K562 (cell line): Measurements from ENCODE around the gene LGALS12. TPM values are rescaled to one million over a fixed set of nuclear protein-coding genes. Genes with fewer than 3 reads are reported as not detected.

Experiments
- DIDO1 ChIP-seq: fragments of 450-650 bp; IDR thresholded peaks from 2 replicates; pipeline ENCODE4 v1.6.1; 2016; ENCODE audit warnings: low read depth, missing biosample characterization, missing genetic modification characterization
- DMBX1 ChIP-seq: fragments of 250-450 bp; sonication (Bioruptor Pico); IDR thresholded peaks from 2 replicates; pipeline ENCODE4 v1.8.0; 2022; ENCODE audit warnings: inconsistent platforms, mild to moderate bottlenecking, moderate library complexity, borderline replicate concordance
- EGR1 ChIP-seq: fragments of 450-650 bp; conservative IDR thresholded peaks from 2 replicates; pipeline ENCODE4 v1.6.1; 2017; ENCODE audit warnings: mild to moderate bottlenecking
- EP300 ChIP-seq: IDR thresholded peaks from 2 replicates; pipeline ENCODE4 v1.6.1; 2012; ENCODE audit warnings: low read length, improper control_type of control experiment
- ETV1 ChIP-seq: fragments of 450-650 bp; conservative IDR thresholded peaks from 2 replicates; pipeline ENCODE4 v1.6.1; 2016; ENCODE audit warnings: missing genetic modification characterization, control low read depth, low read depth, missing compliant biosample characterization
- FUS ChIP-seq: fragments of 200-400 bp; formaldehyde crosslinking; optimal IDR thresholded peaks from 2 replicates; pipeline ENCODE3; 2017; ENCODE audit warnings: low read depth, low read length
- GTF2E2 ChIP-seq: fragments of 200-800 bp; sonication (Bioruptor generic); IDR thresholded peaks from 2 replicates; pipeline ENCODE4 v1.6.1; 2016; ENCODE audit warnings: missing genetic modification characterization, missing compliant biosample characterization
- IFI16 ChIP-seq: fragments of 250-450 bp; sonication (Bioruptor Pico); IDR thresholded peaks from 2 replicates; pipeline ENCODE4 v2.1.2; 2022; ENCODE audit warnings: mild to moderate bottlenecking, inconsistent platforms
- KHSRP ChIP-seq: fragments of 450-650 bp; IDR thresholded peaks from 2 replicates; pipeline ENCODE4 v1.6.1; 2017
- NFIX ChIP-seq: fragments of 250-450 bp; sonication (Bioruptor Pico); IDR thresholded peaks from 2 replicates; pipeline ENCODE4 v1.4.0; 2020; ENCODE audit warnings: low read depth, mild to moderate bottlenecking, moderate library complexity
- PRMT5 ChIP-seq: sonication (generic); formaldehyde crosslinking; IDR thresholded peaks from 2 replicates; pipeline ENCODE4 v1.5.0; 2020; ENCODE audit warnings: missing genetic modification reagents
- RAD21 ChIP-seq, 2 experiments: fragments of 250-450 bp in 1 of 2; fragments of 450-650 bp in 1 of 2; sonication (Bioruptor Pico) in 1 of 2; formaldehyde crosslinking in 1 of 2; IDR thresholded peaks in 1 of 2; conservative IDR thresholded peaks in 1 of 2; 2 replicates each; pipeline versions ENCODE4 v1.4.0 to v1.8.0; 2020 to 2022; ENCODE audit warnings: mild to moderate bottlenecking in 2 of 2, moderate library complexity in 1 of 2
- RBM15 ChIP-seq: fragments of 200-400 bp; formaldehyde crosslinking; IDR thresholded peaks from 2 replicates; pipeline ENCODE4 v1.6.1; 2018; ENCODE audit warnings: mild to moderate bottlenecking, low read length, moderate library complexity; ENCODE audit not compliant: insufficient read depth
- SOX6 ChIP-seq: fragments of 450-650 bp; IDR thresholded peaks from 2 replicates; pipeline ENCODE4 v1.6.1; 2014; ENCODE audit warnings: mild to moderate bottlenecking
- SREBF1 ChIP-seq: fragments of 150-350 bp; IDR thresholded peaks from 2 replicates; pipeline ENCODE4 v1.6.1; 2014; ENCODE audit warnings: antibody characterized with exemption, low read depth, low read length, borderline replicate concordance
- TAF15 ChIP-seq: fragments of 200-400 bp; formaldehyde crosslinking; IDR thresholded peaks from 2 replicates; pipeline ENCODE4 v1.6.1; 2017; ENCODE audit warnings: mild to moderate bottlenecking, low read depth, low read length, moderate library complexity
- TSC22D4 ChIP-seq: fragments of 450-650 bp; IDR thresholded peaks from 2 replicates; pipeline ENCODE4 v1.6.1; 2016; ENCODE audit warnings: missing genetic modification characterization, missing biosample characterization, control low read depth
- USF1 ChIP-seq: sonication (generic); formaldehyde crosslinking; IDR thresholded peaks from 2 replicates; pipeline ENCODE4 v1.9.0; 2022; ENCODE audit warnings: mild to moderate bottlenecking, missing genetic modification reagents
- ZBTB17 ChIP-seq: fragments of 450-650 bp; formaldehyde crosslinking; IDR thresholded peaks from 2 replicates; pipeline ENCODE4 v1.4.0; 2020; ENCODE audit warnings: mild to moderate bottlenecking
- ZC3H11A ChIP-seq: IDR thresholded peaks from 2 replicates; pipeline ENCODE4 v1.6.1; 2012; ENCODE audit warnings: low read depth, low read length, improper control_type of control experiment
- ZFP30 ChIP-seq: fragments of 250-450 bp; sonication (Bioruptor Pico); IDR thresholded peaks from 2 replicates; pipeline ENCODE4 v1.8.0; 2022; ENCODE audit warnings: moderate library complexity, mild to moderate bottlenecking, inconsistent platforms, borderline replicate concordance
- ZHX1 ChIP-seq: fragments of 150-350 bp; conservative IDR thresholded peaks from 2 replicates; pipeline ENCODE4 v1.6.1; 2014; ENCODE audit warnings: low read length
- ZNF280B ChIP-seq: fragments of 250-450 bp; sonication (Bioruptor Pico); IDR thresholded peaks from 2 replicates; pipeline ENCODE4 v1.5.1; 2021; ENCODE audit warnings: mild to moderate bottlenecking
- ZNF584 ChIP-seq: fragments of 200-800 bp; sonication (Bioruptor generic); IDR thresholded peaks from 2 replicates; pipeline ENCODE4 v1.6.1; 2016; ENCODE audit warnings: low read depth, mild to moderate bottlenecking, missing genetic modification characterization, missing compliant biosample characterization
- polyA plus RNA-seq, 8 experiments: library from polyadenylated mRNA; depleted of rRNA in 4 of 8; stranded (reverse) in 5 of 8; unstranded in 3 of 8; fragments of >200 nt; fragmentation: Nextera tagmentation in 2 of 8; fragmentation: Illumina TruSeq in 1 of 8; extraction: Ambion mirVana in 2 of 8; extraction: Trizol in 1 of 8; gene quantifications; 2 replicates each; pipeline versions ENCODE4 v1.2.1 to v1.2.3, GENCODE V29; 2011 to 2014; ENCODE audit warnings: inconsistent platforms in 1 of 8, missing spikeins in 1 of 8
- total RNA-seq, 7 experiments: library from RNA; depleted of rRNA in 6 of 7; stranded (reverse); fragments of >200 nt in 6 of 7; fragmentation: Illumina TruSeq in 2 of 7; extraction: Trizol in 2 of 7; gene quantifications; 2 replicates each; pipeline versions ENCODE4 v1.2.1 to v1.2.3, GENCODE V29; 2011 to 2021; ENCODE audit warnings: low replicate concordance in 1 of 7

The LGALS12 gene
- total and polyA plus RNA-seq, 9 of the 15 experiments (the other 6 are each of a cell fraction or from before 2014, with no cell fraction given): 0.66 to 8.0 (median 5.0) TPM

- TF ChIP-seq KHSRP (no peak), EGR1 (no peak), EP300 (peak; percentile 37), ETV1 (tag) (peak; percentile 84), TSC22D4 (tag) (no peak), FUS (no peak), NFIX (CRISPR knock-in tag) (peak; percentile 70; the same call in 1 of the 2 replicates), PRMT5 (CRISPR knock-in tag) (no peak), SOX6 (0 out of 2 replicates have a peak, but pooled peaks have one; percentile 41), RAD21 (CRISPR knock-in tag; conservative IDR thresholded peaks at IDR 0.05 in 1 of 2, IDR thresholded peaks at IDR 0.05 in 1 of 2) (peak in 1 of 2 experiments; percentile 34; a peak in 1 of 4 replicates), ZNF280B (CRISPR knock-in tag) (peak; percentile 87; the same call in 1 of the 2 replicates), ZBTB17 (CRISPR knock-in tag) (peak; percentile 94), ZC3H11A (no peak), RBM15 (no peak), USF1 (CRISPR knock-in tag) (no peak), IFI16 (CRISPR knock-in tag) (peak; percentile 93), ZHX1 (no peak), ZFP30 (CRISPR knock-in tag) (no peak), ZNF584 (CRISPR knock-in tag) (peak; percentile 99), TAF15 (no peak), DIDO1 (tag) (peak; percentile 77), DMBX1 (CRISPR knock-in tag) (peak; percentile 100), SREBF1 (no peak), GTF2E2 (tag) (peak; percentile 97)
Observed at GRCh38 chr11:63534895-63535461, 29.1 kb downstream of the LGALS12 start (continued).
